CD4-positive, alpha-beta T cell treated with Interleukin-4 for 4 hours (primary cell): ENCODE measurements around the gene PIGT.
"Not testable (repeated sequence)": the region's sequence is repeated elsewhere in the genome, so short reads cannot be mapped to it uniquely, and the experiment has no call there.

Experiments
- DNase-seq: peaks from one replicate; pipeline ENCODE4 v3.0.0-alpha.2; 2020

PIGT gene

GRCh38 chr20:45467172-45467571 lies 51.2 kb downstream of the PIGT start:
- DNase-seq, result no peak

DNA sequence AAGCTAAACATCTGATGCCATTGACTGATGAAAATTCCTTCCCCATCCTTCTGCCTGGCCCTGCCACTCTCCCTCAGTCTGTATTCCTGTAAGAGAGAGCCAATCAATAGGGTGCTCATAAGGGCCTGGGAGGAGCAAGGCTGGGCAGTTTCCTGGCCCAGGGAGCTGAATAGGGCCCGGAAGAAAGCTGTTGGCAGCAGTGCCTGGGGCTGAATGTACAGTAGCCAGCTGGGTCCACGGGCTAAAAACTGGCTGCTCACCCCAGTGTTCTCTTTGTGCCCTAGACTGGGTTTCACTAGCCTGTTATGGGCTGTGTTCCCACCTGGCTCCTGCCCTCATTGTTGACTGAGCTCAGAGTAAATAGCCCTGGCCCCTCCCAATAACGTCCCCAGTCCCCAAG lies 51.9 kb downstream of the PIGT start:
- no peak for DNase-seq

GRCh38 chr20:45469336-45470261 lies 53.7 kb downstream of the PIGT start, which contains the start of gene WFDC2:
TSS of gene WFDC2 (plus strand) at chr20:45469753. CDS start at chr20:45469782, 29 bp downstream.
- DNase-seq, result no peak

GRCh38 chr20:45470262-45470931 lies 54.5 kb downstream of the PIGT start:
- no peak for DNase-seq

DNA sequence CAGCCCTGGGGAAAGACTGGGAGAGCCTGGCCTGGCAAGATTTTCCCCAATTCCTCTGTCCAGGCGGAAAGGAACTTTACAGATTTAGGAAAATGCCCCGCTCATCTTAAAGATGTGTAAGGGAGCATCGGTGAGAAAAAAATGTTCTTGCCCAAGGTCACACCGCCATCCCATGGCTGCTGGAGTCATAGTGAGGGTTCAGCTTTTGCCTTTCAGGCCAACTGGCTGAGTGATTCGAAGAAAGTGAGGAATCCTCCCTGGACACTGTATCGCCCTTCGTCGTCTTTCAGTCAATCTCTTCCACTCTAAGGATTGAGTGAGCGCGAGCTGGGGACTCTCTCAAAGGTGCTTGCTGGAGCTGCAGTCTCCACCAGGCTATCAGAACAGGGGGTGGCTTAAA lies 55.0 kb downstream of the PIGT start:
- DNase-seq, result no peak

- DNase-seq, result not testable (repeated sequence)
Measured at GRCh38 chr20:45472286-45472685, 56.3 kb downstream of the PIGT start.
